Naive thymus-derived CD8-positive, alpha-beta T cell (primary cell): ENCODE results near the gene TRAF5. TPM values are rescaled to one million over a fixed set of nuclear protein-coding genes. Genes with fewer than 3 reads are reported as not detected.
"Not testable (repeated sequence)": the region's sequence is repeated elsewhere in the genome, so short reads cannot be mapped to it uniquely, and the experiment has no call there.

Experiments
- ATAC-seq, 2 donors: fragments of 150-1000 bp; cut with Tn5 transposase in 1 of 2; sonication (Bioruptor Pico), chemical (Tn5 transposase) in 1 of 2; 1 replicate in 1 of 2; 2 replicates in 1 of 2; pipeline ENCODE4 v1.10.0; 2021; ENCODE audit warnings: mild to moderate bottlenecking in 2 of 2, moderate library complexity in 2 of 2
- POLR2A ChIA-PET: fragments of 350-600 bp; sonication (Branson Sonifier 250); formaldehyde crosslinking; loops from one replicate; lab custom pipeline; 2021; ENCODE audit warnings: antibody characterized with exemption; lab: Charles Lee
- DNase-seq, 10 donors: peaks; one replicate each; pipeline versions ENCODE4 v3.0.0 to v3.0.0-alpha.2; 2020 to 2022
- H3K27ac Mint-ChIP-seq, 10 donors: one replicate each; pipeline ENCODE4 v1.8.0; 2020 to 2022; ENCODE audit warnings: mild to moderate bottlenecking in 10 of 10, mixed read lengths in 10 of 10, moderate library complexity in 4 of 10, inconsistent platforms in 1 of 10
- H3K27me3 Mint-ChIP-seq, 5 donors: one replicate each; pipeline ENCODE4 v1.8.0; 2021 to 2022; ENCODE audit warnings: mixed read lengths in 5 of 5
- H3K36me3 Mint-ChIP-seq, 3 donors: one replicate each; pipeline ENCODE4 v1.8.0; 2020 to 2022; ENCODE audit warnings: mixed read lengths in 3 of 3, mild to moderate bottlenecking in 2 of 3, inconsistent platforms in 1 of 3
- H3K4me1 Mint-ChIP-seq, 4 donors: one replicate each; pipeline ENCODE4 v1.8.0; 2021 to 2022; ENCODE audit warnings: mixed read lengths in 4 of 4
- H3K4me3 Mint-ChIP-seq, 10 donors: one replicate each; pipeline ENCODE4 v1.8.0; 2020 to 2022; ENCODE audit warnings: mild to moderate bottlenecking in 10 of 10, mixed read lengths in 10 of 10, moderate library complexity in 6 of 10, inconsistent platforms in 1 of 10
- H3K9me3 Mint-ChIP-seq, 9 donors: one replicate each; pipeline ENCODE4 v1.8.0; 2020 to 2022; ENCODE audit warnings: mixed read lengths in 9 of 9, mild to moderate bottlenecking in 3 of 9, inconsistent platforms in 1 of 9, moderate library complexity in 1 of 9
- polyA plus RNA-seq, 3 donors: library from polyadenylated mRNA; unstranded; fragments of 300-500 nt; fragmentation: Illumina TruSeq; gene quantifications; one replicate each; pipeline ENCODE4 v1.2.3, GENCODE V29; 2021
- total RNA-seq, 8 experiments: library from RNA in 2 of 8; stranded (reverse) in 2 of 8; gene quantifications; one replicate each; pipeline ENCODE4 v1.2.3 and lab custom pipeline; 2021 to 2026

TRAF5 gene
- total and polyA plus RNA-seq, 5 experiments from 2014 or later: 18.2 to 74.3 (median 32.5) TPM

GRCh38 chr1:211382714-211383480, 56.3 kb downstream of the TRAF5 start:
- DNase-seq (peak; percentile 49 to 85 (median 67)), ATAC-seq (peak; percentile 87 to 93)
- POLR2A ChIA-PET: interaction anchor here (0.8 to 2.7 kb wide), 7 partner anchors 15 to 903 kb away, joined by 3 to 23 read pairs (median 4); partner anchors contain the start of gene TRAF5
- H3K27me3 Mint-ChIP-seq: no peaks in the 10 kb centered on the region
- H3K4me3 Mint-ChIP-seq: peak overlapping the region; percentile 81 to 97 (median 94)
- no peaks in the 10 kb centered on the region for H3K9me3 Mint-ChIP-seq
- peaks cover 14 to 26% (median 21%) of the 10 kb centered on the region in 4 donors for H3K4me1 Mint-ChIP-seq
- peak overlapping the region; percentile 94 to 99 (median 98) for H3K27ac Mint-ChIP-seq
- no peaks in the 10 kb centered on the region for H3K36me3 Mint-ChIP-seq

- Mint-ChIP-seq H3K4me3 (no peak overlapping the region), H3K27me3 (no peaks in the 10 kb centered on the region), H3K36me3 (no peaks in the 10 kb centered on the region), H3K27ac (peak overlapping the region in 1 of 10 donors; percentile 47), H3K9me3 (no peaks in the 10 kb centered on the region), H3K4me1 (peaks cover 11 to 26% (median 21%) of the 10 kb centered on the region in 4 donors)
- ATAC-seq (no peak), DNase-seq (no peak)
- POLR2A ChIA-PET: interaction anchor here (0.6 to 2.7 kb wide), 2 partner anchors 57 to 59 kb away, joined by 6 to 23 read pairs; partner anchors contain the start of gene TRAF5
Observed at GRCh38 chr1:211384524-211384923, 57.9 kb downstream of the TRAF5 start.

GRCh38 chr1:211386921-211387320, 60.3 kb downstream of the TRAF5 start:
- H3K9me3 Mint-ChIP-seq: no peaks in the 10 kb centered on the region
- DNase-seq (no peak), ATAC-seq (no peak)
- H3K4me3 Mint-ChIP-seq: no peak overlapping the region
- peaks cover 0 to 4% (median 0%) of the 10 kb centered on the region in 3 donors for H3K36me3 Mint-ChIP-seq
- H3K4me1 Mint-ChIP-seq: peaks cover 10 to 19% (median 14%) of the 10 kb centered on the region in 4 donors
- POLR2A ChIA-PET: interaction anchor here (0.5 to 0.7 kb wide), 2 partner anchors 8 to 35 kb away, joined by 3 to 9 read pairs; no protein-coding TSS in a partner anchor
- no peaks in the 10 kb centered on the region for H3K27me3 Mint-ChIP-seq
- H3K27ac Mint-ChIP-seq: no peak overlapping the region

GRCh38 chr1:211390829-211391228, 64.2 kb downstream of the TRAF5 start:
- H3K4me3 Mint-ChIP-seq, DNase-seq, H3K27ac Mint-ChIP-seq, H3K27me3 Mint-ChIP-seq, POLR2A ChIA-PET, H3K4me1 Mint-ChIP-seq, ATAC-seq, H3K9me3 Mint-ChIP-seq: not testable (repeated sequence)
- peaks cover 0 to 20% (median 15%) of the 10 kb centered on the region in 3 donors for H3K36me3 Mint-ChIP-seq

GRCh38 chr1:211393203-211393602, 66.6 kb downstream of the TRAF5 start:
- Mint-ChIP-seq H3K36me3 (peaks cover 0 to 27% (median 15%) of the 10 kb centered on the region in 3 donors), H3K4me3 (no peak overlapping the region), H3K4me1 (no peaks in the 10 kb centered on the region), H3K27ac (no peak overlapping the region), H3K9me3 (no peaks in the 10 kb centered on the region), H3K27me3 (no peaks in the 10 kb centered on the region)
- ATAC-seq: no peak
- POLR2A ChIA-PET: no interaction called here
- DNase-seq: no peak

- not testable (repeated sequence) for H3K4me1 Mint-ChIP-seq, H3K4me3 Mint-ChIP-seq, H3K27me3 Mint-ChIP-seq, ATAC-seq, DNase-seq
- POLR2A ChIA-PET: interaction anchor here (1.4 kb wide), 1 partner anchor 15 kb away, joined by 5 read pairs; no protein-coding TSS in a partner anchor
- Mint-ChIP-seq H3K9me3 (peaks cover 0 to 13% (median 4%) of the 10 kb centered on the region in 9 donors), H3K27ac (peak overlapping the region in 1 of 10 donors; percentile 76), H3K36me3 (peaks cover 9 to 36% (median 35%) of the 10 kb centered on the region in 3 donors)
Observed at GRCh38 chr1:211398266-211398930, 71.8 kb downstream of the TRAF5 start.

- H3K27ac Mint-ChIP-seq, H3K4me1 Mint-ChIP-seq, H3K27me3 Mint-ChIP-seq, ATAC-seq, H3K4me3 Mint-ChIP-seq, POLR2A ChIA-PET, DNase-seq: not testable (repeated sequence)
- H3K9me3 Mint-ChIP-seq: peaks cover 0 to 17% (median 6%) of the 10 kb centered on the region in 9 donors
- H3K36me3 Mint-ChIP-seq: peaks cover 12 to 39% (median 36%) of the 10 kb centered on the region in 3 donors
Observed at GRCh38 chr1:211399851-211400393, 73.3 kb downstream of the TRAF5 start.

GRCh38 chr1:211401751-211402150, 75.1 kb downstream of the TRAF5 start:
- Mint-ChIP-seq H3K36me3 (peaks cover 16 to 50% (median 42%) of the 10 kb centered on the region in 3 donors), H3K9me3 (peaks cover 0 to 26% (median 12%) of the 10 kb centered on the region in 9 donors)
- DNase-seq, POLR2A ChIA-PET, H3K27me3 Mint-ChIP-seq, H3K4me1 Mint-ChIP-seq, H3K27ac Mint-ChIP-seq, H3K4me3 Mint-ChIP-seq, ATAC-seq: not testable (repeated sequence)

- H3K4me3 Mint-ChIP-seq, POLR2A ChIA-PET, DNase-seq, H3K27me3 Mint-ChIP-seq, ATAC-seq, H3K27ac Mint-ChIP-seq: not testable (repeated sequence)
- Mint-ChIP-seq H3K36me3 (peaks cover 21 to 55% (median 22%) of the 10 kb centered on the region in 3 donors), H3K9me3 (peaks cover 3 to 41% (median 15%) of the 10 kb centered on the region in 9 donors), H3K4me1 (peaks cover 11 to 22% (median 17%) of the 10 kb centered on the region in 4 donors)
Observed at GRCh38 chr1:211406086-211406485, 79.5 kb downstream of the TRAF5 start.

- H3K4me3 Mint-ChIP-seq: peak overlapping the region in 6 of 10 donors; percentile 2 to 72 (median 44)
- H3K27me3 Mint-ChIP-seq, ATAC-seq: not testable (repeated sequence)
- DNase-seq: peak in 5 of 10 donors; percentile 24 to 71 (median 32)
- H3K27ac Mint-ChIP-seq: peak overlapping the region in 3 of 10 donors; percentile 65 to 67 (median 65)
- H3K4me1 Mint-ChIP-seq: peaks cover 11 to 22% (median 17%) of the 10 kb centered on the region in 4 donors
- POLR2A ChIA-PET: interaction anchor here (0.7 to 0.8 kb wide), 2 partner anchors 24 to 80 kb away, joined by 3 to 4 read pairs; no protein-coding TSS in a partner anchor
- H3K36me3 Mint-ChIP-seq: peaks cover 16 to 44% (median 22%) of the 10 kb centered on the region in 3 donors
- peaks cover 0 to 34% (median 9%) of the 10 kb centered on the region in 9 donors for H3K9me3 Mint-ChIP-seq
Observed at GRCh38 chr1:211407749-211408148, 81.1 kb downstream of the TRAF5 start.

- peaks cover 0 to 16% (median 6%) of the 10 kb centered on the region in 9 donors for H3K9me3 Mint-ChIP-seq
- no peak overlapping the region for H3K27ac Mint-ChIP-seq
- H3K4me3 Mint-ChIP-seq: no peak overlapping the region
Observed at GRCh38 chr1:211411639-211412038, 85.0 kb downstream of the TRAF5 start.

GRCh38 chr1:211415700-211416099, 89.1 kb downstream of the TRAF5 start:
- Mint-ChIP-seq H3K9me3 (peaks cover 0 to 5% (median 0%) of the 10 kb centered on the region in 9 donors), H3K4me3 (peak overlapping the region; percentile 46 to 79 (median 70)), H3K27me3 (peaks cover 0 to 1% (median 0%) of the 10 kb centered on the region in 5 donors), H3K36me3 (peaks cover 0 to 3% (median 3%) of the 10 kb centered on the region in 3 donors), H3K4me1 (peaks cover 12 to 17% (median 14%) of the 10 kb centered on the region in 4 donors), H3K27ac (peak overlapping the region in 6 of 10 donors; percentile 1 to 82 (median 64))
- ATAC-seq (no peak), DNase-seq (no peak)
- POLR2A ChIA-PET: interaction anchor here (1.2 to 1.8 kb wide), 2 partner anchors 86 to 92 kb away, joined by 3 to 12 read pairs; no protein-coding TSS in a partner anchor

More at GRCh38 chr1:211411639-211412038, 85.0 kb downstream of the TRAF5 start:
- POLR2A ChIA-PET: no interaction called here
- ATAC-seq: no peak
- Mint-ChIP-seq H3K36me3 (peaks cover 3 to 23% (median 5%) of the 10 kb centered on the region in 3 donors), H3K4me1 (peaks cover 14 to 25% (median 21%) of the 10 kb centered on the region in 4 donors), H3K27me3 (peaks cover 0 to 1% (median 0%) of the 10 kb centered on the region in 5 donors)
- DNase-seq: no peak
